GM21528 (cell line): ENCODE measurements around the gene CLEC10A.

Experiments
- ATAC-seq: cut with Tn5 transposase; IDR thresholded peaks from one replicate; pipeline ENCODE4 v1.9.1; 2021; ENCODE audit warnings: mild to moderate bottlenecking, moderate library complexity; ENCODE audit not compliant: unreplicated experiment, low FRiP score

The CLEC10A gene

DNA sequence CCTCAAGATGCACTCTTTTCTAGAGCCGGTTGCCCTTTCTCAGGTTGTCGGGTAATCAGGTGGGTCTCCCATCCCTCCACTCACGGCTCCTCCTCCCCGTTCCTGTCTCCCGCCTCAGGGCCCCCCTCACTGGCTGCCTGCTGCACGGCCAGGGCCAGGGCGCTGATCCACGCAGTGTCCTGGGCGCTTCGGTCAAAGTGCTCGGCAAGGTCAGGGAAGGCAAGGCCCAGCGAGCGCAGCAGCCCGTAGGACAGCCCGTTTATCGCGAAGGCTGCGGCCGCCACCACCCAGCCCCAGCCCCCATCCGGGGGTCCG, 36.9 kb downstream of the CLEC10A start:
- no peak for ATAC-seq

DNA sequence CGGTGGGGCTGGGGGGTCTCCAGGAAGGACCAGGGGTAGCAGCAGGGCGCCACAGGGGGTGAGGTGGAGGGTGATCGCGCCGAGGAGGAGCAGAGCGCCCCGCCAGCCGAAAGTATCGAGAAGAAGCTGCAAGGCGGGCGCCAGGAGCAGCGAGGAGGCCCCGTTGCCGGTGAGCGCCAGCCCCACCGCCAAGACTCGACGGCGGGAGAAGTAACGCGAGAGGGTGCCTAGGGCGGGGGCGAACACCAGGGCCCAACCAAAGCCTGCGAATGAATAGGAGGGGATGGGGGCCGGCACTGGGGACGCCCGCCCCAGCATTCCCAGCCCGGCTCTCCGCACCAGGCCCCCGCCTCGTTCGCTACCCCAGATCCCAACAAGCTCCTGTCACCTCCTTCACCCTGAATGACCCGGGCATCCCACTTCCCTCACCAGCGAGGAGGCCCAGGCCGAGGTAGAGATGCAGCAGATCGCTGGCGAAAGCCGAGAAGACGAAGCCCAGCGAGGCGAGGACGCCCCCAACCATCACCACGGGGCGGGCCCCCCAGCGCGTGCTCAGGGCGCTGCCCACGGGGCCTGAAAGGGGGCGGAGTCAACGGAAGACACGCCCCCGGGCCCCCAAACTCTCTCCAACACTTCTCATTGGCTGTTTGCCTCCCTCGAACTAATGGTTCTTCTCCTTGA, 37.4 kb downstream of the CLEC10A start:
- no peak for ATAC-seq

- ATAC-seq = no peak
These were observed 38.2 kb downstream of the CLEC10A start for GRCh38 chr17:7041607-7042500.

DNA sequence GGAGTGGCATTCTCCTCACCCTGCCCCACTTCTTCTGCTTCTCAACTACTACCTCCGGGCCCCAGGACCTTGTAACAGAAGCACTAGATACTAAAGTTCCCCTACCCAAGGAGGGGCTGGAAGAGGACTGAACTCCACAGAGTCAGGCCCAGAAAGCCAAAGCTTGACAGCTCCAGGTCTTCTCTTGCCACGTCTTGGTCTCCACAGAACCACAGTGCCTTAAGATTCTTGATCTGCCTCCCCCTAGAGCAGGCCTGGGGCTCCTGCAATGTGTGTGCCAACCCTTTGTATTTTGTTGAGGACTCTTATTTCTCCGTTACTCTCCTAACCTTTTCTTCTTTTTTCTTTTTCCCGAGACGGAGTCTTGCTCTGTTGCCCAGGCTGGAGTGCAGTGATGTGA, 40.2 kb downstream of the CLEC10A start:
- ATAC-seq = no peak

- no peak for ATAC-seq
These were observed 41.8 kb downstream of the CLEC10A start for GRCh38 chr17:7038025-7038862.

DNA sequence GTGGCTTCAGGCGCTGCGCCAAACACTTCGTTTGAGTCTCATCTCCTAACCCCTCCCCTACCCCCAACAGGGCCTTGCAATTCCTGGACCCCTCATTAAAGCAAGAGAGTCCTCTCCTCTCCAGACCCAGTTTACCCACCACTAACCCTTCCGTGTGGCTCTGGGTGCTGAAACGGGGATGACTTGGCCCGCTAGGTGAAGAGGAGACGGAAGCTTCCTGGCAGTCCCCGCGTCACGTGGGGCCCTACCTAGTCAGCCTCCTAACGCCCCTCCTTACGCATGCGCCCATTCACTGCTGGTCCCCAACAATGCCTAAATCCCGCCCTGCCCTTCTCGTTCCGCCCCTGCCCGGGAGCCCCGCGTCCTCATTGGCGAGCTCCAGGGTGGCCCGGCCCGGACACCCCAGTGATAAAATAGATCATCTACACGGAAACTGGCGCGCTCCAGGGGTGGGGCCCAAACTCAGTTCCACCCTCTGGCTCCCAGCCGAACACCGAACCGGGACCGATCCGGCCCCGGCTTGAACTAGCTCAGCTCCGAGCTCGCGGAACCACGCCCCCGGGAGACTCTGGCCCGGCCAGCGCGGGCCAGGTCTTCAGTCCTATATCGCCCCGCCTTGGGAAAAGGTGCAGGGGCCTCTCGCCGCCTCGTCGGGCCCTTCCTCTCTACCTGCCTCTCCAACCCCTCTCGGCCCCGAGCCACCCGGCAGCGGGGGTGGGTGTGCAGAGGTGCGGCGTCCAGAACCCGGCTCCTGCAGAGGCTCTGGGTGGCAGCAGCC, 44.3 kb downstream of the CLEC10A start, which contains the start of gene SLC16A13:
SLC16A13 (plus strand) TSS at position 425 of the 778 bp plus-strand sequence. CDS start 368 bp downstream, outside the sequence.
- ATAC-seq = peak; percentile 87

DNA sequence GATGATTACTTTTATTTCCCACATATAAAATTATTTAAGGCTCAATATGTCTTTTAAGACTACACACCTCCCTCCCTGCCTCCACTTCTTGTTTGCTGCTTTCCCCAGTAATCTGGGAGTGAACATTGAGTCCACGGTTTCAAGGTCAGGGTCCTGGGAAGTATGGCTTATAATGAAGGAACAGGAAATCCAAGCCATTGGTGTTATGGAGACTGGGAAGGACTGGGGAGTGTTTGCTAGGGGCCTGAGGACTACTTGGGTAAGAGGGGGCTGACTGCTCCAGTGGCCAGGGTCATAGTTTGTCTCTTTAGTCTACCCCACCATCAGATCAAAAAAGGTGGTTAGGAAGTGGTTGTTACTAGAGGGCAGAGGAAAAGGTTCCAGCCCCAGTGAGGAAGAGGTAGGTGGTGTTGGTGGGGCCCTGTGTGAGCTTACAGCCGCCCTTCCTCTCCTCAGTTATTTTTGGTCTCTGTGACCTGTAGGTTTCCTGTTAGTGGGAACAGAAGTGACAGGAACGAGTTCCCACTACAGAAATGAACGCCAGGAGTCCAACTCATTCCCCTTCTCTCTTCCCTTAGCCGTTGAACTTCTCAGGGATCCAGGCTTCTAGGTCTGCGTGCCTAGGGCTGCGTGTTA, 45.0 kb downstream of the CLEC10A start:
- ATAC-seq = peak; percentile 19

DNA sequence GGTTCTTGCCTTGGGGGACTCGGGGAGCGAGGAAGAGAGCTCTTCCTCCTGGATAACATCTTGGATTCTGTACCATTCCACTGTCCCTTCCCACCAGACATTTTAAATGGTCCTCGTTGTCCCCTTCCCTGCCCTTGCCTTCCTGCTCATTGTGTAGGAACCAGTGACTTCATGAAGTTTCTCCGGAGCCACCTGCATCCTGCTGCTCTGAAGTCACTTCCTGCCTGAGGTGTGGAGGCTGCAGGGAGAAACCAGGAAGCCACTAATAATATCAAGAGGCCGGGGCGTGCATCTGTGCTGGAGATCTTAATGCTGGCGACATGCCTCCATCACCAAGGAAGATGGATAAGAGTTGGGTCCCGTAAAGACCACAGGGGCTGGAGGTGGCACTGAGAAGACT, 50.4 kb downstream of the CLEC10A start:
- no peak for ATAC-seq

GRCh38 chr17:7029096-7029495, 51.0 kb downstream of the CLEC10A start:
- ATAC-seq = no peak

GRCh38 chr17:7027335-7027734, 52.7 kb downstream of the CLEC10A start:
- no peak for ATAC-seq

GRCh38 chr17:7026471-7027115, 53.5 kb downstream of the CLEC10A start:
- ATAC-seq = no peak

DNA sequence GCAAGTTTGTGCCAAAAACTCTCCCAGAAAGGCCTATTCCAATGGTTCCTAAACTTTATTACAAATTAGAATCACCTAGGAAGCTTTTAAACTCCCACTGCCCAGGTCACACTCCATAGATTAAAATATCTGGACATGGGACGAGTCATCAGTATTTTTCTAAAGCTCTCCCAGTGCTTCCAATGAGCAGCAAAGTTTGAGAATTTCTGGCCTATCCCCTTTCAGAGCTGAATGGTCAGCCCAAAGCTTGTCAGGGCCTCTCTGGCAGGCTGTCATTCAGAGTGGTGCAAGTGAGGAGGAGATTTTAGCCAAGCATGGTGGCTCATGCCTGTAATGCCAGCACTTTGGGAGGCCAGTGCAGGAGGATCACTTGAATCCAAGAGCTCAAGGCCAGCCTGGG, 54.8 kb downstream of the CLEC10A start:
- ATAC-seq = no peak
